ENCODE data around the gene DOK5.

DNA sequence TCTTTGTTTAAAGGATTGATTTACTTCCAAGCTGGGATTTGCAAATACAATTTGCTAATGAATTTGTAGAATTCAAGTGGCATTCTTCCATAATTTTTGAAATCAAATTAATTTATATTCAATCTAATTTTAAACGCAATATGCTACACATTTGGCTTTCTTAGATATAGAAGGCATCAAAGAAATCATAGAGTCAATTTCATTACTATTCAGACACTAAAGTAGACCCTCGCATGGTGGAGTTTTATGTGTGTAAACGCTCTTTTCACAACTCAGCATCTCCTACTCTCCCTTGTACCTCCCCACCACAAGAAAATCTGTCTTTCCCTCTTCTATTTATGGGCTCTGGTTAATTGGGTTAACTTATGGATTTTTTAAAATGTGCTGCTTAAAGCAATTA is 144.3 kb downstream of the DOK5 start:
- no peak for TF ChIP-seq CTCF (IDR thresholded peaks at IDR 0.05)
- TF ChIP-seq, protein P1, sequence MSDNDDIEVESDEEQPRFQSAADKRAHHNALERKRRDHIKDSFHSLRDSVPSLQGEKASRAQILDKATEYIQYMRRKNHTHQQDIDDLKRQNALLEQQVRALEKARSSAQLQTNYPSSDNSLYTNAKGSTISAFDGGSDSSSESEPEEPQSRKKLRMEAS (IDR thresholded peaks at IDR 0.05; ENCODE audit: low read depth): no peak
- no peak for TF ChIP-seq CHD2 (IDR thresholded peaks at IDR 0.05; ENCODE audit: low read length, partially characterized antibody)
- TF ChIP-seq, protein P2, sequence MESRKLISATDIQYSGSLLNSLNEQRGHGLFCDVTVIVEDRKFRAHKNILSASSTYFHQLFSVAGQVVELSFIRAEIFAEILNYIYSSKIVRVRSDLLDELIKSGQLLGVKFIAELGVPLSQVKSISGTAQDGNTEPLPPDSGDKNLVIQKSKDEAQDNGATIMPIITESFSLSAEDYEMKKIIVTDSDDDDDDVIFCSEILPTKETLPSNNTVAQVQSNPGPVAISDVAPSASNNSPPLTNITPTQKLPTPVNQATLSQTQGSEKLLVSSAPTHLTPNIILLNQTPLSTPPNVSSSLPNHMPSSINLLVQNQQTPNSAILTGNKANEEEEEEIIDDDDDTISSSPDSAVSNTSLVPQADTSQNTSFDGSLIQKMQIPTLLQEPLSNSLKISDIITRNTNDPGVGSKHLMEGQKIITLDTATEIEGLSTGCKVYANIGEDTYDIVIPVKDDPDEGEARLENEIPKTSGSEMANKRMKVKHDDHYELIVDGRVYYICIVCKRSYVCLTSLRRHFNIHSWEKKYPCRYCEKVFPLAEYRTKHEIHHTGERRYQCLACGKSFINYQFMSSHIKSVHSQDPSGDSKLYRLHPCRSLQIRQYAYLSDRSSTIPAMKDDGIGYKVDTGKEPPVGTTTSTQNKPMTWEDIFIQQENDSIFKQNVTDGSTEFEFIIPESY (IDR thresholded peaks at IDR 0.05; ENCODE audit: borderline replicate concordance, low read depth): no peak
